Activated T-cell treated with anti-CD3 and anti-CD28 coated beads, Interleukin-2, amount 50 U/mL, for 72 hours (primary cell): ENCODE results near the gene TUBB4A. TPM values are rescaled to one million over a fixed set of nuclear protein-coding genes. Genes with fewer than 3 reads are reported as not detected.
A peak's percentile ranks its signal among the peaks of the same experiment; 100 is the strongest.

Experiments used
- ATAC-seq, 2 donors: fragments of 150-1000 bp; cut with Tn5 transposase; replicated peaks in 1 of 2; 2 replicates each; pipeline ENCODE4 v1.10.0; 2021; ENCODE audit warnings: moderate library complexity in 2 of 2, mild to moderate bottlenecking in 1 of 2
- DNase-seq, 2 donors: peaks; one replicate each; pipeline ENCODE4 v3.0.0; 2021 to 2022; ENCODE audit warnings: mixed read lengths in 1 of 2
- H3K27ac Mint-ChIP-seq: one replicate; pipeline ENCODE4 v1.8.0; 2022; ENCODE audit warnings: mild to moderate bottlenecking, moderate library complexity, mixed read lengths
- H3K27me3 Mint-ChIP-seq: one replicate; pipeline ENCODE4 v1.8.0; 2022; ENCODE audit warnings: low read depth, mixed read lengths
- H3K36me3 Mint-ChIP-seq, 2 donors: one replicate each; pipeline ENCODE4 v1.8.0; 2022; ENCODE audit warnings: mixed read lengths in 2 of 2, mild to moderate bottlenecking in 1 of 2; ENCODE audit not compliant: insufficient read depth in 2 of 2
- H3K4me1 Mint-ChIP-seq: one replicate; pipeline ENCODE4 v1.8.0; 2022; ENCODE audit warnings: low read depth, mixed read lengths
- H3K4me3 Mint-ChIP-seq, 2 donors: one replicate each; pipeline ENCODE4 v1.8.0; 2022; ENCODE audit warnings: mild to moderate bottlenecking in 2 of 2, mixed read lengths in 2 of 2, moderate library complexity in 2 of 2
- H3K9me3 Mint-ChIP-seq, 2 donors: one replicate each; pipeline ENCODE4 v1.8.0; 2022; ENCODE audit warnings: mixed read lengths in 2 of 2
- total RNA-seq, 2 donors: library from RNA; stranded (reverse); gene quantifications; one replicate each; pipeline ENCODE4 v1.2.3, GENCODE V29; 2022

TUBB4A gene
- total RNA-seq, 2 donors from 2014 or later: 8.7 to 11.9 TPM

DNA sequence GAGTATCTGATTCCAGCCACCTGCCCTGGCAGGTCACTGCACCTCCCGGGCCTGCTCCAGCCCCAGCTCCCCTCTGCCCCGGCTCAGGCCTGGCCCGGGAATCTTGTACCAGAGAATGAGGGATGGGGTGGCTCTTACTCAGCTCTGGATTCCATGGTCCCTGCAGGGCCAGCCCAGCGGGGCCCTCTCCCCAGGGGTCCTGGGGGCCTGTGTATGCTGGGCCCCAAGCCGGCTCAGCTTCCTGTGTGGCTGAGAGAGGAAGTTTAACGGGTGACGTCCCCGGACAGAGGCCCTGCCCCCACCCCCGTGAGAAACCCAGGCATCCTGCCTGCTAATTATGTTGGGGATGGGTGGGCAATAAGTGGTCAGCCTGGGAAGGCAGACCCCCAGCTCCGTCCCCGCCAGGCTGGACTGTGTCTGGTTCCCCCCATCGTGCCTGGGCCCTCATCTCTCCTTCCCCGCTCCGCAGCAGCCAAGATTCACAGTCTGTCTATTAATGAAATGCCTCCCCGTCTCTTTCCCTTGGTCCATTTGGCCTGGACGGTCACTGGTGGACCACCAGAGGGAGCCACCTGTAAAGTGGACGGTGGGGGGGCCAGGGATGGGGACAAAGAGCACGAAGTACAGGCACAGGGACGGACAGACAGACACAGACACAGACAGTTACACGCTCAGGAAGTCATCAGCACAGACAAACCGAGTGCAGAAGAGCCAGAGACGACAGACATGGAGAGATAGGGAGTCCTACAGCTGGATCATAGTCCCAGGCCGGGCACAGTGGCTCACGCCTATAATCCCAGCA, 20.4 kb downstream of the TUBB4A start, which contains the start of gene DENND1C:
Gene DENND1C, minus strand, starts transcription at position 247 of the 802 bp plus-strand sequence. Its CDS starts 92 bp downstream, at position 155.
- ATAC-seq (peak; percentile 86 to 88), DNase-seq (peak; percentile 77 to 79)
- H3K4me3 Mint-ChIP-seq: peak within 1 kb of the TSS; percentile 92 to 93
- H3K9me3 Mint-ChIP-seq: no peaks in the 10 kb centered on the region
- peak within 1 kb of the TSS; percentile 90 for H3K27ac Mint-ChIP-seq
- peaks cover 3 to 7% of the 10 kb centered on the region in 2 donors for H3K36me3 Mint-ChIP-seq
- H3K27me3 Mint-ChIP-seq: no peaks in the 10 kb centered on the region
- peaks cover 24% of the 10 kb centered on the region for H3K4me1 Mint-ChIP-seq

GRCh38 chr19:6480848-6481415, 21.2 kb downstream of the TUBB4A start:
- Mint-ChIP-seq H3K4me3 (peak overlapping the region; percentile 92 to 93), H3K27me3 (no peaks in the 10 kb centered on the region), H3K36me3 (peaks cover 3 to 7% of the 10 kb centered on the region in 2 donors), H3K4me1 (peaks cover 24% of the 10 kb centered on the region), H3K27ac (peak overlapping the region; percentile 90), H3K9me3 (no peaks in the 10 kb centered on the region)
- peak; percentile 33 to 35 for DNase-seq
- peak; percentile 33 to 47 for ATAC-seq

DNA sequence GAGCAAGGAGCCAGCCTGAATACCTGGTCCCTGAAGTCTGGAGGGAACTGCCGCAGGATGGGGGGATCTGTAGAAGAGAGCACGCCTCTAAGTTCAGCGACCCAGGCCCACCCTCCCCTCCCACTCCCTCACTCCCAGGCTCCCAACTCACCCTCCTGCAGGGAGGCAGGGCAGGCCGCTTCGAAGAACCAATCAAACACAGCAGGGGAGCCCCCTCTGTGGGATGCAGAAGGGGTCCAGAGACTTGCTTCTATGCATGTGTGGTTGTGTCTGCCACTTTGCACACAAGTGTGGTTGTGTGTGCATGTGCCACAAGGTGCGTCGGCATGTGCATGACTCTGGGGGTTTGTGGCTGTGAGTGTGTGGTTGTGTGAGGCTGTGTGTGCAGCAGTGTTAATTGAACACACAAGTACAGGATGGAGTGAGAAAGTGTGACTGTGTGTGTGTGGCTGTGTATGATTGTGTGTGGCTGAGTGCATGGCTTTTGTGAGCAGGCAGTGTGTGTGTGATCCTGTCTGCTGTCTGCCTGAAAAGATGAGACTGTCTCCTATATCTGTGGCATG, 22.2 kb downstream of the TUBB4A start:
- H3K4me3 Mint-ChIP-seq: peak overlapping the region; percentile 92 to 93
- H3K27me3 Mint-ChIP-seq: no peaks in the 10 kb centered on the region
- peaks cover 24% of the 10 kb centered on the region for H3K4me1 Mint-ChIP-seq
- DNase-seq (no peak), ATAC-seq (no peak)
- peak overlapping the region; percentile 90 for H3K27ac Mint-ChIP-seq
- peaks cover 3 to 7% of the 10 kb centered on the region in 2 donors for H3K36me3 Mint-ChIP-seq
- H3K9me3 Mint-ChIP-seq: no peaks in the 10 kb centered on the region

DNA sequence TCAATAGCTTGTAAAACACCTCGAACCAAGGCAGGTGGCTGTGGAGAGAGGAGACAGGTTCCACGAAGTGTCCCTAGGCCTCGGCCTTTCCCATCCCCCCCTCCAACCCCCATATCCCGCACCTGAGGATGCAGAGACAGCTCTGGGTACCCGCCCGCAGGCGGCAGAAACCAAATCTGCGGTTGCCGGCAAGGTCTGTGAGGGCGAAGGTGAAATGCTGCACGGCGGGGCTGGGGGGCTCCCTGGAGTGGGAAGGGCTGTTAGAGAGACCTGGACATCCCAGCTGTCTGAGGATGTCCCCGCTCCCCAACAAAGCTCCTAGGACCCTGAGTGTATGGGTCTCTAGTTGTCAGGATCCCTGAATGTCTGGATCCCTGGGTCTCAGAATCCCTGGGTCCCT, 23.3 kb downstream of the TUBB4A start:
- H3K9me3 Mint-ChIP-seq: no peaks in the 10 kb centered on the region
- H3K4me3 Mint-ChIP-seq: no peak overlapping the region
- peaks cover 3 to 10% of the 10 kb centered on the region in 2 donors for H3K36me3 Mint-ChIP-seq
- ATAC-seq: no peak
- H3K27me3 Mint-ChIP-seq: no peaks in the 10 kb centered on the region
- peaks cover 24% of the 10 kb centered on the region for H3K4me1 Mint-ChIP-seq
- H3K27ac Mint-ChIP-seq: no peak overlapping the region
- no peak for DNase-seq

- H3K9me3 Mint-ChIP-seq: no peaks in the 10 kb centered on the region
- peaks cover 18% of the 10 kb centered on the region for H3K4me1 Mint-ChIP-seq
- H3K36me3 Mint-ChIP-seq: peaks cover 3 to 11% of the 10 kb centered on the region in 2 donors
- no peak overlapping the region for H3K4me3 Mint-ChIP-seq
- no peaks in the 10 kb centered on the region for H3K27me3 Mint-ChIP-seq
- DNase-seq (no peak), ATAC-seq (no peak)
- H3K27ac Mint-ChIP-seq: no peak overlapping the region
Observed at GRCh38 chr19:6476896-6477431, 25.1 kb downstream of the TUBB4A start.

DNA sequence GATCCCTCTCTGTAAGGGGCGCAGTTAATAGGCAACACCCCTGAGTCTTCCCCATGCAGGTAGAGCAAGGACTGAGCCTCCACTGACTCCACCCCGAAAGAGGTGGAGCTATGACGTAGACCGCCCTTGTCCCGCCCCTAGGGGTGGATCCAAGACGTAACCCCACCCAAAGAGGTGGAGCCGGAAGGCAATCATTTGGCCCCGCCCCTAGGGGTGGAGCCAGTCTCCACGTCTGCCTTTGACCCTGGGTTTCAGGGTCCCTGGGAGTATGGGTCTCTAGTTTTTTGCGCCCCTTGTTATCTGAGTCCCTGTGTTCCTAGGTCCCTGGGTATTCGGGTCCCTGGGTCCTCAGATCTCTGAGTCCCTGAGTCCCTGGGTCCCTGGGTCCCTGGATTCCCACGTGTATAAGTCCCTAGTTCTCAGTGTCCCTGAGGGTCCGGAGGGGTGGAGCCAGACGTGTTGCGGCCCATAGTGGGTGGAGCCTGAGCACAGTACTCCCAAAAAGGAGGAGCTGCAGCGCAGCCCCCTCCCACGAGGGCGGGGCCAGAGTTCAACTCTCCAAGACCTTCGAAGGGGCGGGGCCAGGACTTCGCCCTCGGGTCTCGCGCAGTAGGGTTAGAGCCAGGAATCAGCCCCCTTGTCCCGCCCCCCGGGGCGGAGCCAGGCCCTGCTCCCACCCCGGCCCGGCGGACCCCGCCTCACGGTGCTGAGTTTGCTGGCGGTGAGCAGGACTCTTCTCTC, 25.8 kb downstream of the TUBB4A start:
- Mint-ChIP-seq H3K36me3 (peaks cover 3 to 11% of the 10 kb centered on the region in 2 donors), H3K4me1 (peaks cover 13% of the 10 kb centered on the region), H3K4me3 (no peak overlapping the region), H3K27ac (no peak overlapping the region), H3K9me3 (no peaks in the 10 kb centered on the region), H3K27me3 (no peaks in the 10 kb centered on the region)
- ATAC-seq: peak; percentile 82 to 83
- DNase-seq: peak; percentile 63 to 84

DNA sequence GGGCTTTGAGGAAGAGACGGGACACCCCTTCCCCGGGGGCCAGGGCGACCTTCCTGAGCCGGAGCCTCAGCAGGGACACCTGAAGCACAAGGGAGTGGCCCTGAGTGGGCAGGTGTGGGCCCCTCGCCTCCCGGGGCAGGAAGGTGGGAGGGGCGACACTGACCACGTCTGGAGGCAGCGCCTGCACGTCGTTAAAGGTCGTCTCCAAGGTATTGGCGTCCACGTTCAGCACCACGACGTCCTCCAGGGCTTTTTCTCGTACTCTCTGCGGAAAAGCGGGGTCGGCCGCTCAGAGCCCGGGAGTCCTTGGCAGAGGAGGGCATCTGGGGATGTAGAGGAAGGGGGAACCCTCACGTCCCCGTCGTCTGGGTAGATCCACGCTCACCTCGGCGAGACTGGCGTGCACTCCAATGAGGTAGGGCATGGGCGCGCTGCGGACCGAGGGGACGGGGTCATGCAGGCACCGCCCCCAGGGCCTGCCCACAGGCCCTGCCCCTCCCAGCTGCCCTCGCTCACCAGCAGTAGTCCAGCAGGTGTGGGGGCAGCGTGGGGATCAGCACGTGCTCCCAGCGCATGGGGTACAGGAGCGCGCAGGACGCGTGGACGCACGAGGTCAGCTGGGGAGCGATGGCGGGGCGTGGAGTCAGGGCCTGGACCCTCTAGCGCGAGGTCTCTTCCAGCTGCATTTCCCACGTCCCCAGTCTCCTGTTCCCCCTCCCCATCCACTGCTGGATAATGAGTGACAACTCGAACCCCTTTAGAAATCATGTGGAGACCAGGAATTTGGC, 26.6 kb downstream of the TUBB4A start:
- H3K9me3 Mint-ChIP-seq: no peaks in the 10 kb centered on the region
- H3K36me3 Mint-ChIP-seq: peaks cover 0 to 11% of the 10 kb centered on the region in 2 donors
- H3K4me3 Mint-ChIP-seq: no peak overlapping the region
- no peaks in the 10 kb centered on the region for H3K27me3 Mint-ChIP-seq
- DNase-seq (no peak), ATAC-seq (no peak)
- peaks cover 9% of the 10 kb centered on the region for H3K4me1 Mint-ChIP-seq
- no peak overlapping the region for H3K27ac Mint-ChIP-seq

DNA sequence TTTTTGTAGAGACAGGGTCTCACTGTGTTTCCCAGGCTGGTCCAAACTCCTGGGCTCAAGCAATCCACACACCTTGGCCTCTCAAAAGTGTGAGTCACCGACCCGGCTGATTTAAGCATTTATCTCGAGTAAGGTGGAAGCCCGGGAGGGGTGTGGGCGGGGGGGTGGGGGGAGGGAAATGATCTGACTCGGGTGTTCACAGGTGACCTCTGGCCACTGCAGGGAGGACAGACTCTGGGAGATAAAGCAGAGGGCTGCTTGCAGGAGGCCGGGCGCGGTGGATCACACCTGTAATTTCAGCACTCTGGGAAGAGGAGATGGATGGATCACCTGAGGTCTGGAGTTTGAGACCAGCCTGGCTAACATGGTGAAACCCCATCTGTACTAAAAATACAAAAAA, 28.5 kb downstream of the TUBB4A start:
- Mint-ChIP-seq H3K4me3 (no peak overlapping the region), H3K4me1 (no peaks in the 10 kb centered on the region), H3K9me3 (no peaks in the 10 kb centered on the region), H3K36me3 (peaks cover 0 to 5% of the 10 kb centered on the region in 2 donors), H3K27ac (peak overlapping the region; percentile 65), H3K27me3 (no peaks in the 10 kb centered on the region)
- DNase-seq (no peak), ATAC-seq (no peak)

DNA sequence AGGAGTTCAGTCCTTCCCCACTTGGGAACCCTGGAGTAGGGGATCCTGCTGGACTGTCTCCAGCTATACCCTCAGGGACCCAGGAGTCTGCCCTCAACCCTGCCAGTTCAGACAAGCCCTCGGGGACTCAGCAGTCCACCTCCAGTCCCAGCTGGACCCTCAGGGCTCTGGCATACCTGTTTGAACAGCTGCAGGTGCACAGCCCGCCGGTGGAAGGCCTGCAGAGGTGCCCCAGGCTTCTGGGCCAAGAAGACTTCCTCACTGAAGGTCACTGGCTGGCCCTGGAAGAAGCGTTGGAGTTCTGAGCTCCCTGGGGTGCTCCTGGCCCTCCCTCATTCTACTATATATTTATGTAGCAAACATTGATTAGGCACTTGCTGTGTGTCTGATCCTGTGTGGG, 29.4 kb downstream of the TUBB4A start:
- ATAC-seq: no peak
- H3K27me3 Mint-ChIP-seq: no peaks in the 10 kb centered on the region
- H3K4me3 Mint-ChIP-seq: no peak overlapping the region
- peaks cover 0 to 7% of the 10 kb centered on the region in 2 donors for H3K36me3 Mint-ChIP-seq
- no peak for DNase-seq
- H3K27ac Mint-ChIP-seq: no peak overlapping the region
- no peaks in the 10 kb centered on the region for H3K9me3 Mint-ChIP-seq
- H3K4me1 Mint-ChIP-seq: no peaks in the 10 kb centered on the region

- H3K4me3 Mint-ChIP-seq: no peak overlapping the region
- H3K27ac Mint-ChIP-seq: no peak overlapping the region
- no peaks in the 10 kb centered on the region for H3K4me1 Mint-ChIP-seq
- H3K9me3 Mint-ChIP-seq: no peaks in the 10 kb centered on the region
- DNase-seq (no peak), ATAC-seq (no peak)
- no peaks in the 10 kb centered on the region for H3K27me3 Mint-ChIP-seq
- H3K36me3 Mint-ChIP-seq: peaks cover 0 to 6% of the 10 kb centered on the region in 2 donors
Observed at GRCh38 chr19:6471076-6471475, 31.0 kb downstream of the TUBB4A start.

- peaks cover 0 to 6% of the 10 kb centered on the region in 2 donors for H3K36me3 Mint-ChIP-seq
- H3K27me3 Mint-ChIP-seq: no peaks in the 10 kb centered on the region
- ATAC-seq: no peak
- H3K4me3 Mint-ChIP-seq: no peak overlapping the region
- no peak overlapping the region for H3K27ac Mint-ChIP-seq
- DNase-seq: no peak
- H3K4me1 Mint-ChIP-seq: no peaks in the 10 kb centered on the region
- H3K9me3 Mint-ChIP-seq: no peaks in the 10 kb centered on the region
Observed at GRCh38 chr19:6470173-6470572, 31.9 kb downstream of the TUBB4A start.

GRCh38 chr19:6467384-6467783, 34.7 kb downstream of the TUBB4A start:
- no peak overlapping the region for H3K27ac Mint-ChIP-seq
- H3K4me3 Mint-ChIP-seq: no peak overlapping the region
- no peak for DNase-seq
- no peak for ATAC-seq
- H3K9me3 Mint-ChIP-seq: no peaks in the 10 kb centered on the region
- no peaks in the 10 kb centered on the region for H3K27me3 Mint-ChIP-seq
- H3K4me1 Mint-ChIP-seq: peaks cover 6% of the 10 kb centered on the region
- peaks cover 0 to 2% of the 10 kb centered on the region in 2 donors for H3K36me3 Mint-ChIP-seq
